Measurements from ENCODE around the gene MYH7B. TPM values are rescaled to one million over a fixed set of nuclear protein-coding genes. Genes with fewer than 3 reads are reported as not detected.

The MYH7B gene
- 3.1 TPM for total RNA-seq

GRCh38 chr20:34955231-34956040 is at the start of gene MYH7B, which contains the start of gene GSS:
Gene MYH7B, plus strand, starts transcription at chr20:34955868. Its CDS starts 22,138 bp downstream, at chr20:34978006.
Gene GSS, minus strand, starts transcription at chr20:34955806. Its CDS starts 3,954 bp downstream, at chr20:34951852.
- DNase-seq = peak; percentile 88

GRCh38 chr20:34907616-34908469 is 47.8 kb upstream of the MYH7B start:
- peak; percentile 26 for DNase-seq

GRCh38 chr20:34915131-34915530 is 40.5 kb upstream of the MYH7B start:
- no peak for DNase-seq

GRCh38 chr20:34915749-34916455 is 39.8 kb upstream of the MYH7B start:
- no peak for DNase-seq

- no peak for DNase-seq
These were observed 38.8 kb upstream of the MYH7B start for GRCh38 chr20:34916774-34917354.

GRCh38 chr20:34920055-34920454 is 35.6 kb upstream of the MYH7B start:
- DNase-seq = no peak

- no peak for DNase-seq
These were observed 34.2 kb upstream of the MYH7B start for GRCh38 chr20:34921436-34921835.

GRCh38 chr20:34922654-34923381 is 32.9 kb upstream of the MYH7B start:
- DNase-seq = no peak

GRCh38 chr20:34923414-34923813 is 32.3 kb upstream of the MYH7B start:
- DNase-seq = no peak

GRCh38 chr20:34925341-34925740 is 30.3 kb upstream of the MYH7B start:
- no peak for DNase-seq

- no peak for DNase-seq
These were observed 29.7 kb upstream of the MYH7B start for GRCh38 chr20:34925981-34926380.

- no peak for DNase-seq
These were observed 29.1 kb upstream of the MYH7B start for GRCh38 chr20:34926581-34926980.

GRCh38 chr20:34927736-34928135 is 27.9 kb upstream of the MYH7B start:
- no peak for DNase-seq

GRCh38 chr20:34928411-34928810 is 27.3 kb upstream of the MYH7B start:
- DNase-seq = no peak

- DNase-seq = no peak
These were observed 23.9 kb upstream of the MYH7B start for GRCh38 chr20:34931771-34932170.

- DNase-seq = no peak
These were observed 17.1 kb upstream of the MYH7B start for GRCh38 chr20:34938466-34939163.

- no peak for DNase-seq
These were observed 15.6 kb upstream of the MYH7B start for GRCh38 chr20:34940081-34940481.

- DNase-seq = no peak
These were observed 14.4 kb upstream of the MYH7B start for GRCh38 chr20:34941226-34941625.

GRCh38 chr20:34942301-34942700 is 13.4 kb upstream of the MYH7B start:
- no peak for DNase-seq

- no peak for DNase-seq
These were observed 11.7 kb upstream of the MYH7B start for GRCh38 chr20:34943808-34944567.
